Caco-2 (cell line): ENCODE data around the gene SEPTIN10. TPM values are rescaled to one million over a fixed set of nuclear protein-coding genes. Genes with fewer than 3 reads are reported as not detected.

Experiments used
- BruUV-seq: library from RNA; stranded (reverse); fragments of 400-500 nt; replicated peaks from 2 replicates; lab custom pipeline; 2021; lab: Mats Ljungman, UMichigan
- CTCF ChIA-PET: fragments of 300-600 bp; sonication (Branson Sonifier 250); formaldehyde crosslinking; loops from one replicate; lab custom pipeline; 2022; ENCODE audit warnings: antibody characterized with exemption; lab: Charles Lee
- POLR2A ChIA-PET: fragments of 300-600 bp; sonication (Branson Sonifier 250); formaldehyde crosslinking; loops from one replicate; lab custom pipeline; 2022; ENCODE audit warnings: antibody characterized with exemption; lab: Charles Lee
- DNase-seq, 2 experiments: peaks; one replicate each; pipeline versions ENCODE4 v3.0.0 to v3.0.0-alpha.2; 2020 to 2022
- H3K27me3 ChIP-seq: replicated peaks from 2 replicates; pipeline ENCODE4 v1.6.0; 2011; ENCODE audit warnings: low read length; ENCODE audit not compliant: control insufficient read depth, insufficient read depth
- H3K36me3 ChIP-seq: 2 replicates; pipeline ENCODE4 v1.5.1; 2011; ENCODE audit warnings: low read length; ENCODE audit not compliant: control insufficient read depth, insufficient read depth
- H3K4me1 ChIP-seq: fragments of 250-450 bp; sonication (Bioruptor Pico); 2 replicates; pipeline ENCODE4 v1.5.1; 2020; ENCODE audit warnings: mild to moderate bottlenecking
- H3K4me3 ChIP-seq: 2 replicates; pipeline ENCODE4 v1.5.1; 2011; ENCODE audit warnings: low read depth, mild to moderate bottlenecking, control low read depth, low read length
- H3K9me3 ChIP-seq: fragments of 250-450 bp; sonication (Bioruptor Pico); 2 replicates; pipeline ENCODE4 v1.5.1; 2020; ENCODE audit warnings: mild to moderate bottlenecking, moderate library complexity
- H3K27ac Mint-ChIP-seq: one replicate; pipeline ENCODE4 v1.8.0; 2022; ENCODE audit warnings: mixed read lengths; ENCODE audit not compliant: unreplicated experiment
- H3K27me3 Mint-ChIP-seq: one replicate; pipeline ENCODE4 v1.8.0; 2022; ENCODE audit warnings: mixed read lengths; ENCODE audit not compliant: insufficient read depth, unreplicated experiment
- H3K36me3 Mint-ChIP-seq: one replicate; pipeline ENCODE4 v1.8.0; 2022; ENCODE audit warnings: mild to moderate bottlenecking, mixed read lengths; ENCODE audit not compliant: insufficient read depth, unreplicated experiment
- H3K4me1 Mint-ChIP-seq: one replicate; pipeline ENCODE4 v1.8.0; 2022; ENCODE audit warnings: low read depth, mixed read lengths; ENCODE audit not compliant: unreplicated experiment
- H3K4me3 Mint-ChIP-seq: one replicate; pipeline ENCODE4 v1.8.0; 2022; ENCODE audit warnings: mild to moderate bottlenecking, moderate library complexity, mixed read lengths; ENCODE audit not compliant: unreplicated experiment
- H3K9me3 Mint-ChIP-seq: one replicate; pipeline ENCODE4 v1.8.0; 2022; ENCODE audit warnings: mixed read lengths; ENCODE audit not compliant: unreplicated experiment
- intact Hi-C: fragments of 100-400 bp; cut with micrococcal nuclease; formaldehyde crosslinking; loops from one replicate; pipeline ENCODE4 v1.10.0; 2022; ENCODE audit not compliant: unreplicated experiment
- total RNA-seq: library from RNA; stranded (reverse); gene quantifications from 2 replicates; pipeline ENCODE4 v1.2.3, GENCODE V29; 2022
- TF ChIP-seq, protein P1 (sequence below), 2 experiments: fragments of 200-600 bp in 1 of 2; IDR thresholded peaks; 1 replicate in 1 of 2; 2 replicates in 1 of 2; pipeline versions ENCODE4 v1.5.1 to v1.8.0; 2011 to 2022; ENCODE audit warnings: antibody characterized with exemption in 1 of 2, control low read depth in 1 of 2, inconsistent platforms in 1 of 2, low read depth in 1 of 2, low read length in 1 of 2, mild to moderate bottlenecking in 1 of 2, moderate library complexity in 1 of 2; ENCODE audit not compliant: insufficient read depth in 1 of 2, severe bottlenecking in 1 of 2, unreplicated experiment in 1 of 2

The SEPTIN10 gene
- total RNA-seq, 1 experiment from 2014 or later, result 83.7 TPM

- Mint-ChIP-seq H3K9me3 (no peaks in the 10 kb centered on the region), H3K4me1 (peaks cover 20% of the 10 kb centered on the region), H3K27me3 (no peaks in the 10 kb centered on the region), H3K36me3 (peaks cover 32% of the 10 kb centered on the region), H3K27ac (peak overlapping the region; percentile 34), H3K4me3 (peak overlapping the region; percentile 0)
- H3K27me3 ChIP-seq, result no peaks in the 10 kb centered on the region
- ChIA-PET CTCF (interaction anchor here (0.9 kb wide), 1 partner anchor 9 kb away, joined by 3 read pairs; no protein-coding TSS in a partner anchor), POLR2A (no interaction called here)
- H3K9me3 ChIP-seq, result no peaks in the 10 kb centered on the region
- no TSS peak for BruUV-seq
- H3K36me3 ChIP-seq, result no peaks in the 10 kb centered on the region
- peaks cover 40% of the 10 kb centered on the region for H3K4me1 ChIP-seq
- no peak for DNase-seq
- TF ChIP-seq, protein P1, sequence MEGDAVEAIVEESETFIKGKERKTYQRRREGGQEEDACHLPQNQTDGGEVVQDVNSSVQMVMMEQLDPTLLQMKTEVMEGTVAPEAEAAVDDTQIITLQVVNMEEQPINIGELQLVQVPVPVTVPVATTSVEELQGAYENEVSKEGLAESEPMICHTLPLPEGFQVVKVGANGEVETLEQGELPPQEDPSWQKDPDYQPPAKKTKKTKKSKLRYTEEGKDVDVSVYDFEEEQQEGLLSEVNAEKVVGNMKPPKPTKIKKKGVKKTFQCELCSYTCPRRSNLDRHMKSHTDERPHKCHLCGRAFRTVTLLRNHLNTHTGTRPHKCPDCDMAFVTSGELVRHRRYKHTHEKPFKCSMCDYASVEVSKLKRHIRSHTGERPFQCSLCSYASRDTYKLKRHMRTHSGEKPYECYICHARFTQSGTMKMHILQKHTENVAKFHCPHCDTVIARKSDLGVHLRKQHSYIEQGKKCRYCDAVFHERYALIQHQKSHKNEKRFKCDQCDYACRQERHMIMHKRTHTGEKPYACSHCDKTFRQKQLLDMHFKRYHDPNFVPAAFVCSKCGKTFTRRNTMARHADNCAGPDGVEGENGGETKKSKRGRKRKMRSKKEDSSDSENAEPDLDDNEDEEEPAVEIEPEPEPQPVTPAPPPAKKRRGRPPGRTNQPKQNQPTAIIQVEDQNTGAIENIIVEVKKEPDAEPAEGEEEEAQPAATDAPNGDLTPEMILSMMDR (IDR thresholded peaks at IDR 0.05; ENCODE audit: insufficient read depth in 1 of 2, low read depth in 1 of 2, low read length in 1 of 2, severe bottlenecking in 1 of 2, unreplicated experiment in 1 of 2), result no peak
- no peak overlapping the region for H3K4me3 ChIP-seq
- intact Hi-C loops, result no loop called here
Observed at GRCh38 chr2:109555346-109555900, 58.3 kb downstream of the SEPTIN10 start.

GRCh38 chr2:109554758-109555157 is 59.0 kb downstream of the SEPTIN10 start:
- no peak overlapping the region for H3K4me3 ChIP-seq
- Mint-ChIP-seq H3K27me3 (no peaks in the 10 kb centered on the region), H3K4me3 (peak overlapping the region; percentile 0), H3K27ac (peak overlapping the region; percentile 34), H3K36me3 (peaks cover 26% of the 10 kb centered on the region), H3K9me3 (no peaks in the 10 kb centered on the region), H3K4me1 (peaks cover 15% of the 10 kb centered on the region)
- intact Hi-C loops, result no loop called here
- H3K9me3 ChIP-seq, result no peaks in the 10 kb centered on the region
- ChIA-PET CTCF (interaction anchor here (0.9 kb wide), 1 partner anchor 9 kb away, joined by 3 read pairs; no protein-coding TSS in a partner anchor), POLR2A (no interaction called here)
- no peaks in the 10 kb centered on the region for H3K27me3 ChIP-seq
- H3K36me3 ChIP-seq, result no peaks in the 10 kb centered on the region
- peak in 1 of 2 experiments; percentile 14 for DNase-seq
- peaks cover 40% of the 10 kb centered on the region for H3K4me1 ChIP-seq
- BruUV-seq, result no TSS peak
- TF ChIP-seq, protein P1 (IDR thresholded peaks at IDR 0.05; ENCODE audit: insufficient read depth in 1 of 2, low read depth in 1 of 2, low read length in 1 of 2, severe bottlenecking in 1 of 2, unreplicated experiment in 1 of 2), result no peak

DNA sequence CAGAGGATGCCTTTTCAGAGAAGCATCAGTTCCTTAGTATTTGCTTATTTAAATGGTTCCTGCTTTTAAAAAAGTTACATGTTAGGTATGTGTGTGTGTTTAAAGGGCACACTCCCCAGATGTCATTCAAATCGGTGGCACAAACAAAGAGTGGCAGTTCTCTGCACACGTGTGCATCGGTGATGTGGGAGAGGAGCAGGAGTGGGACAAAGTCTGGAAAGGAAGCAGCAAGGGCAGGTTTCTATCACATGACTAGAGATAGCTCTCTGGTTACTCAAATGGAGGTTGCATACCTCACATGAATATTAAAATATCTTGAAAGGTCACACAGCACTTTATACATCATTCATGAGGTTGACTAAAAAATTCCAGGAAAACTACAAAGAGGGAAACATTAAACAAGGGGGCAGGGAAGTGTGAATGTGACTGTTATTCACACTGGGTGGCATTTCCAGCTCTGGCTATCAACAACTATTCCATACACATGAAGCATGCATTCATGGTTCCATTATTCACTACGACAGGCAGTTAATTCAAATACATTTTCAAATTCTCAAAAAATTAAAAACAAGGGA is 64.7 kb downstream of the SEPTIN10 start:
- no peak for DNase-seq
- BruUV-seq, result no TSS peak
- Histone ChIP-seq H3K4me1 (peaks cover 8% of the 10 kb centered on the region; the same call in 1 of the 2 replicates), H3K36me3 (no peaks in the 10 kb centered on the region; the same call in 1 of the 2 replicates), H3K9me3 (no peaks in the 10 kb centered on the region), H3K27me3 (no peaks in the 10 kb centered on the region), H3K4me3 (no peak overlapping the region)
- H3K9me3 Mint-ChIP-seq, result no peaks in the 10 kb centered on the region
- POLR2A ChIA-PET, result no interaction called here
- peaks cover 4% of the 10 kb centered on the region for H3K4me1 Mint-ChIP-seq
- H3K27ac Mint-ChIP-seq, result no peak overlapping the region
- no peaks in the 10 kb centered on the region for H3K27me3 Mint-ChIP-seq
- CTCF ChIA-PET, result interaction anchor here (0.8 kb wide), 1 partner anchor 166 kb away, joined by 4 read pairs; no protein-coding TSS in a partner anchor
- intact Hi-C loops, result no loop called here
- TF ChIP-seq, protein P1 (IDR thresholded peaks at IDR 0.05; ENCODE audit: insufficient read depth in 1 of 2, low read depth in 1 of 2, low read length in 1 of 2, severe bottlenecking in 1 of 2, unreplicated experiment in 1 of 2), result no peak
- H3K36me3 Mint-ChIP-seq, result peaks cover 15% of the 10 kb centered on the region
- H3K4me3 Mint-ChIP-seq, result no peak overlapping the region
